GM19099 (cell line): ENCODE measurements around the gene PDGFRA.

Experiments used
- POLR2A ChIP-seq: IDR thresholded peaks from 3 replicates; pipeline ENCODE4 v1.6.1; 2011; ENCODE audit warnings: low read depth; ENCODE audit not compliant: insufficient read length; ENCODE audit errors: extremely low read depth

PDGFRA gene

DNA sequence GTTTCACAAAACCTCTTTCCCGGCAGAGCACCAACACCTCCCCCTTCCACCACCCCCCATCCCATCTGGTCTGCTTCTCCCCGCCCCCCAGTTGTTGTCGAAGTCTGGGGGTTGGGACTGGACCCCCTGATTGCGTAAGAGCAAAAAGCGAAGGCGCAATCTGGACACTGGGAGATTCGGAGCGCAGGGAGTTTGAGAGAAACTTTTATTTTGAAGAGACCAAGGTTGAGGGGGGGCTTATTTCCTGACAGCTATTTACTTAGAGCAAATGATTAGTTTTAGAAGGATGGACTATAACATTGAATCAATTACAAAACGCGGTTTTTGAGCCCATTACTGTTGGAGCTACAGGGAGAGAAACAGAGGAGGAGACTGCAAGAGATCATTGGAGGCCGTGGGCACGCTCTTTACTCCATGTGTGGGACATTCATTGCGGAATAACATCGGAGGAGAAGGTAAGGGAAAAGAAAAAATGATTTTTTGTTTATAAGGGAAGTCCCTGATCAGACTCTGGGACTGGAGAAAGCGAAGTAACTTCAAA is at the start of gene PDGFRA:
PDGFRA (plus strand) TSS at position 333 of the 541 bp plus-strand sequence. CDS start 29,476 bp downstream, outside the sequence.
- TF ChIP-seq POLR2A: no peak

DNA sequence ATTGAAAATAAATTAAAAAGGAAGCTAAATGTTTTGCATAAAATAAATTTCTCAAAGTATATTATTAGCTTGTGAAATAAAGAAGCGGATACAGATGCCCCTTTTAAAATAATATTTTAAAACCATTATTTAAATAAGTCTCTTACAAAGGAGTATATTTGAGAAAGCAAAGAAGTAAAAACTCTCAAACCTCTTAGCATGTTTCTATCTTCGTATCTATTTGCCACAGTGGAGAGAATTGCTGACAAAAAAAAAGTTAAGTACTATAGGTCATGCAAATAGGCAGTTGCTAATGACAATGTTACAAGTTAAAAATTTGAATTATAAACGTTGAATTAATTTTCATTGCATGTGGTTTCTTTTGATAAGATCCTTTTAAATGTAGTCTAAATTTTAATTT is 44.5 kb upstream of the PDGFRA start:
- TF ChIP-seq POLR2A: no peak

DNA sequence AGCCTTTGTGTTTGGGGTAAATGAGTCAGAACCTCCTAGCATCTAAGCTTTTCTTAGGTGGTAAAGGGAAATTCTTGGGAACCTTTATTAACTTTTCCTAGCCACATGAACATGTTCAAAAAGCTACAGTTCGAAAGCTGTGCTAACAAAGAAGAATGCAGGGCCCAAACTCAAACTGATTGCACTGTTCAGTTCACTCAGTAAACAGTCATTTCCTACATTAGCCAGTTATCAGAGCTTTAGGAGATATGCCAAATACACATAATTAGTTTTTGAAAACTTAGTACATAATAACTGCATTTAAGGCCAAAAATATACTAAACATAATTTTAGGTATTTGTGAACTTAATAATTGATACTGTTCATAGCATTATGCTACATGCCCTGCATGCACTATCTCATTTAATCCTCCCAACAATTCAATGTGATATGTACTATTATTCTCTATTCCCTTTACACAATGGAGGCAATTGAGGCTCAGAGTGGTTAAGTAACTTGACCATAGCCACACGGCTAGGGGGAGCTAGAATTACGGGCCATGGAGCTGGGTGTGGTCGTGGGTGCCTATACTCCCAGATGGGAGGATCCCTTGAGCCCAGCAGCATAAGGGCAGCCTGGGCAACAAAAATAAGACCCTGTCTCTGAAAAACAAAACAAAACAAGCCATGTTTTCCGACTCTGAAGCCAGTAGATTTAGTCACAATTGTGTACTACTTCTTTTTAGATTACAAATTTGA is 43.9 kb upstream of the PDGFRA start:
- TF ChIP-seq POLR2A: no peak

DNA sequence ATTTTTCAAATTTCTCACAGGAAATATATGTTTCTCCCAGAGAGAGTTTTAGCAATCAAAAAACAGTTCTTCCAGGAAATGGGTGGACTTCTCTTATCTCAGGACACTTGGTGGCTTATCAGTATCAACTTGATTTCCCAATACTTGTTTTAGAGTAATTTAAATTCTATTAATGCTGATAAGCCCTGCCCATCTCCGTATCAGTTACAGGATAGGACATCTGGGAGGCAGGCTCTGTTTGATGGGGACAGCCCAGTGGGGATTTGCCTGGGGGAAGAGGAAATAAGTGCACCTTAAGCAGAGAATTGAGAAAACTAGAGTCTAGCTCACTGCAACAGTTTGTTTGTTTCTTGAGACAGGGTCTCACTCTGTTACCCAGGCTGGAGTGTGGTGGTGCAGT is 43.2 kb upstream of the PDGFRA start:
- TF ChIP-seq POLR2A: no peak

DNA sequence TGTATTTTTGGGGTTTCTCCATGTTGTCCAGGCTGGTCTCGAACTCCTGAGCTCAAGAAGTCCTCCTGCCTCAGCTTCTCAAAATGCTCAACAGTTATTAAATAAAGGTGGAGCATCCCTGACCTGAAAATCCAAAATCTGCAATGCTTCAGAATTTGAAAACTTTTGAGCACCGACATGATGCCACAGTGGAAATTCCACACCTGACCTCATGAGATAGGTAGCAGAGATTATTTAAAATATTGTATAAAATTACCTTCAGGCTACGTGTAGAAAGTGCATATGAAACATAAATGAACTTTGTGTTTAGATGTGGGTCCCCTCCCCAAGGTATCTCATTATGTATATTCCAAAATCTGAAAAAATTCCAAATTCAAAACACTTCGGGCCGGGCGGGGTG is 42.7 kb upstream of the PDGFRA start:
- no peak for TF ChIP-seq POLR2A

DNA sequence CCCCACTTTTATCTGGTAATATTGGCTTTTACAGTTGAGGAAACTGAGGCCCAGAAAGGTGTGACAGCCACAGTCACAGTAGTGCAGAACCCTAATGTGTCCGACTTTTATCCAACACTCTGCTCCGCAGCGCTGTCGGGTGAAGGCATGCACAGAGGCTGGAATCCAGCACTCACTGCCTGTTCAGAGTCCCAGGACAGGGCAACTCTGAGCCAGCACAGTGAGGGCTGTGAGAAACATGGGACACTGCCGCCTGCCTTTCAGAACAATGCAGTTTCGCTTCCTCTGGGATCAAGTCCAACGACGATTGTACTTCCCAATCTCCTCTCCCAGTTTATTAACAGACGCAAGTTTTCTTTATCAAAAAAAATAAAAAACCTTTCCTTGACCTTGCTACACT is 41.9 kb upstream of the PDGFRA start:
- no peak for TF ChIP-seq POLR2A

DNA sequence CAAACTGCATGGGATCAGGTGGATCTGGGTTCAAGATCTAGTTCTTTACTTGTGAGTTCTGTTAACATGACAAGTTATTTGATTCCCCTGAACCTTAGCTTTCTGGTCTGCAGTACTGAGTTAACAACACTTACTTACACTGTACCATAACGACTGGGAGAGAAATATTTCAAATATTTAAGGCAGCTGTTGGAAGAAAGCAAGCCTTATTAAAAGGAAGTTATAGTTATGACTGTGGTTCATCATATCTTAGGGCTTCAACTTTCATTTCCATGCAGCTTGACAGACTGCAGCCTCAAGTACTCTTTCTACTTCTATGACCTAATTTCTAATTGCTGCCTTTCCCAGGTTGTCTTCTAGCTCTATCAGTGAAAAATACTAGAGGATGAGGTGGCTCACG is 40.0 kb upstream of the PDGFRA start:
- TF ChIP-seq POLR2A: no peak

DNA sequence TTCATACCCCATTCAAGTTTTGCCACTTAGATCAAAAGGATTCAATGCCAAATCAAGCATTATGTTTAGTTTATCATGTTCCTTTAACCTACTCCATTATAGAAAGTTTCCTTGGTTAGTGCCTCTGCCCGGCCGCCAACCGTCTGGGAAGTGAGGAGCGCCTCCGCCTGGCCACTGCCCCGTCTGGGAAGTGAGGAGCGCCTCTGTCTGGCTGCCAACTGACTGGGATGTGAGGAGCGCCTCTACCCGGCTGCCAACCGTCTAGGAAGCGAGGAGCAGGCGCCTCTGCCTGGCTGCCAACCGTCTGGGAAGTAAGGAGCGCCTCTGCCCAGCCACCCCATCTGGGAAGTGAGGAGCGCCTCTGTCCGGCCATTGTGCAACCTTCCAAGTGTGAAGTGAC is 36.3 kb upstream of the PDGFRA start:
- no peak for TF ChIP-seq POLR2A

DNA sequence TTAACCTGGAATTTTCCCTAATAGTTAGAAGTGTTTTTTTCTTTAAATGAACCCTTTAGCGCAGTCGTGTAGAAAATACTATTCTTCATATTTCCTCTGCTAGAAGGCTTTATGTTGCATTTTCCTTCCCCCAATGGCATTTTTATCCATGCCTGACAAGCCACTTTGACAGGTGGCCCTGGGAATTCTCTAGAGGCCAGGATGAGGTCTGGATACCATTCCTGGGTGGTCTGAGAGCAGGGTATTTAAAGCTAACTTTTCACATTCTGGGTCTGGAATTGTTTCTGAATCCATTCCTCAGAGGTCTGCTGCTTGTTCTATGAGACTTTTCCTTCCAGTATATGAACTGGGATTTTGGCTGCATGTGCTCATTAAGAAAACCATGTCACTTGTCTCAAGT is 31.2 kb upstream of the PDGFRA start:
- no peak for TF ChIP-seq POLR2A

DNA sequence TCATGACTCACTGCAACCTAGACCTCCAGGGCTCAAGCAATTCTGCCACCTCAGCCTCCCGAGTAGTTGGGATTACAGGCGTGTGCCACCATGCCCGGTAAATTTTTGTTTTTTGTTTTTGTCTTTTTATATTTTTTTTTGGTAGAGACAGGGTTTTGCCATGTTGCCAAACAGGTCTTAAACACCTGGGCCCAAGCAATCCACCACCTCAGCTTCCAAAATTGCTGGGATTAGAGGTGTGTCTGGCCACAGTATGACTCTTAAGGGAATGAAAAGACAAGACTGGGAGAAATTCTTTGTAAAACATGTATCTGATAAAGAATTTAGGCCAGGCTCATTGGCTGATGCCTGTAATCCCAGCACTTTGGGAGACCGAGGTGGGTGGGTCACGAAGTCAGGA is 29.2 kb upstream of the PDGFRA start:
- TF ChIP-seq POLR2A: no peak

DNA sequence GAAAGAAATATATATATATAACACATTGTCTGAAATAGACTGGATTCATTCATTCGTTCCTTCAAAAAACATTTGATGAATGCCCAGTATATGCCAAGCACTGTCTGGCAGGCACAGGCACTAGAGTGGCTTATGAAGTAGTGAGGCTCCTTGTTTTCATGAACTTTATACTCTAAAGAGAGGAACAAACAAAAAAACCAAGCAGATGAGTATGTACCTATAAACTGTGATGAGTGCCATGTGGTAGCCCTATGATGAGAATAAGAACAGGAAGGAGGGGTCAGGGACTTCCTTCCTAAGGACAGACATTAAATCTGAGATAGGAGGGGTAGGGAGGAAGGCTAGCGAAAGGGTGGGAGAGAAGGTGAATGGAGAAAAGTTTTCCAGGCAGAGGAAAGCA is 19.5 kb upstream of the PDGFRA start:
- no peak for TF ChIP-seq POLR2A

DNA sequence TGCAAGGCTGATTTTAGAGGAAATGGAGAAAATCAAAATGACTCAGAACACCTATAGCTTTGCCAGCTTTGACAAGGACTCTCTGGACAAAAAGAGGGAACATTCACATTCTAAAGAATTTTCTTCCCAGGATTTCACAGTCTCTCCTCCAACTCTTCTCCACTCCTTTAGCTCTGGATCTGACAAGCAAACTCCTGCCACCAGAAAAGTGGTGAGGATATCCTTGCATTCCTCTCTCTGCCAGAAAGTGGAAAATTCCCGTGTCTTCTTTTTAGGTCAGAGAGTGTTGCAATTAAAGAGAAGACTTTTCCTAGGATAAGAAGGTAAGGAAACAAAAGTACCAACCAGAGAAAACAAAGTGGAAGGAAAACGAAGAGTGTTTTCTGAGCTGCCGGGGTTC is 16.1 kb upstream of the PDGFRA start:
- no peak for TF ChIP-seq POLR2A

DNA sequence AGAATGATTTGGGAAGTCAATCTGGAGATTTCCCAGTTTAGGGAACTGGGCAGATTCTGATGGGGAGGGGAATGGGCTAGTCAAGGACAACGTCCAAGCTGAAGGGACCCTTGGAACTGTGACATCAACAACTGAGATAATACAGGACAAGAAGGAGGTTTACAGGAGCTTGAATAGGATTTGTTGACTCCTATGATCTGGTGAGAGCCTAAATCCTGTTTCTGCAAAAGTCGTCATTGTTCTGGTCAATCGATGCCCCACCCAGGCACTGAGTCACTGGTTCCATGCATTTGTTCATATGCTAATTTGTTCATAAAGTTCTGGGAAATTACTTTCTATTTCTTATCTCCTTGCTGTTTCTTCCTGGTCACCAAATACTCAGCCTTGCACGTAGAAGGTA is 15.3 kb upstream of the PDGFRA start:
- TF ChIP-seq POLR2A: no peak

DNA sequence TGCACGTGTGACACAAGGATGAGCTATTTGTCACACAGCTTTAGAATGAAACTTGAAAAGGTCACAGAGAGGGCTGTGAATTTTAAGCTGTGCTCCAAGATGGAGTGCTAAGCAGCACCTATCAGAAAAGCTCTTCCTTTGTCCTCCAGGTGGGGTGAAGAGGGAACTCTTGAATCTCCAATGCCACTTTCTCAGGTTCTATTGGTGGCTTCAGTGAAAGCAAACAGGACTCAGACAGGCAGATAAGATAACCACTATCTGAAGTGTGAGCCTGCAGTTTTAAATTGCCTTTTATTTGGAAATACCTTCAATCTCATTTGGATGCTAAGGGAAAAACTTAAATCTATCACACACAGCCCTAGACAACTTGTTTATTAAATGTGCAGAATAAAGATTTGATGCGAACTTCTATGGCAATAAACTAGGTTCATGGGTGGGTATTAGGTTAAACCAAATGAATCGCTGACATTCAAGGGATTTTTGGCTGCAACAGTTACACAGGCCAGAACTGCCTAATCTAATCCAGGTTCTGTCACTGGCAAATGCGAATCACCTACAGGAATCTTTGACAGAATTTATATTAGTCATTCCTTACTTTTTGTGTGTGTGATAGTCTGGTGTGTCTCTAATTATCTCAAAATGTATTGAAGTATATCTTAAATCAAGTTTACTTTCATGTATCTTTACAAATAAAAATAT is 13.6 kb upstream of the PDGFRA start:
- no peak for TF ChIP-seq POLR2A

DNA sequence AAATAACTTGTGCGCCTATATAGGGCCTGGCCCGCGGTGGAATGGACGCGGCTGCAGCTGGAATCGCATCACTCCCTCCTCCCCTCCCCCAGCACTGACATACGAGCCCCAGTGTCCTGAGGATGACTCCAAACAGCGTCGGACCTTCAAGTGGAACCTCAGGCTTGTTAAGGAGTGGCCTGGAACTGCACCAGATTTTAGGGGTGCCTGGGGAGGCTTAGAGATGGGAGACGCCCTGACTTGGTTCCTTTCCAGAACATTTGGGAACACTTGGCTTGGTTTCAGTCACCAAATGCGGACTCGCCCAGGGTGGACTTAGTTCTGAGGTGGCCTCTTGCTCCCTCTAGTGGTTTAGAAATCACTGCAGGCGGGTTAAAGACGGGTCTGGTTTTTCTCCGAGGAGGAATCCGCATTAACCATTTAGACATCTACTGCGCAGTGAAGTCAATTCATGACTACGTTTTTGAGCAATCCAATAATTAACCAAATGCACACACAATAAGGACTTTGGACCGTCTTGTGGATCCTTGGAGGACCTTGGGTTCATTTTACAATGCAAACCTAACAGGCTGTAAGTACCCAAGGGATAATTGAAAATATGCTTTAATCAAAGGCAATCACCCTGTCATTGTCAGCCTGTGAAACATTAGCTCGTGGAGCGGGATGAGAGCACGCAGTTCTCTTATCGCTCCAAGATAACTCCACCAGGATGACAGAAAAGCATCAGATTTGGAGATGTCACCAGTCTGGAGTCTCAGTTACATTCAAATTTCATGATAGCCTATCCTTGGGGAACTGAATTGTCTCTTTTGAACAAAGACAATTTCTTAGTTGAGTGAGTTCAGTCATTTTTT is 11.2 kb upstream of the PDGFRA start:
- no peak for TF ChIP-seq POLR2A
